ENCODE measurements around the gene C18orf54.
"Not testable (repeated sequence)": the region's sequence is repeated elsewhere in the genome, so short reads cannot be mapped to it uniquely, and the experiment has no call there.

C18orf54 gene

DNA sequence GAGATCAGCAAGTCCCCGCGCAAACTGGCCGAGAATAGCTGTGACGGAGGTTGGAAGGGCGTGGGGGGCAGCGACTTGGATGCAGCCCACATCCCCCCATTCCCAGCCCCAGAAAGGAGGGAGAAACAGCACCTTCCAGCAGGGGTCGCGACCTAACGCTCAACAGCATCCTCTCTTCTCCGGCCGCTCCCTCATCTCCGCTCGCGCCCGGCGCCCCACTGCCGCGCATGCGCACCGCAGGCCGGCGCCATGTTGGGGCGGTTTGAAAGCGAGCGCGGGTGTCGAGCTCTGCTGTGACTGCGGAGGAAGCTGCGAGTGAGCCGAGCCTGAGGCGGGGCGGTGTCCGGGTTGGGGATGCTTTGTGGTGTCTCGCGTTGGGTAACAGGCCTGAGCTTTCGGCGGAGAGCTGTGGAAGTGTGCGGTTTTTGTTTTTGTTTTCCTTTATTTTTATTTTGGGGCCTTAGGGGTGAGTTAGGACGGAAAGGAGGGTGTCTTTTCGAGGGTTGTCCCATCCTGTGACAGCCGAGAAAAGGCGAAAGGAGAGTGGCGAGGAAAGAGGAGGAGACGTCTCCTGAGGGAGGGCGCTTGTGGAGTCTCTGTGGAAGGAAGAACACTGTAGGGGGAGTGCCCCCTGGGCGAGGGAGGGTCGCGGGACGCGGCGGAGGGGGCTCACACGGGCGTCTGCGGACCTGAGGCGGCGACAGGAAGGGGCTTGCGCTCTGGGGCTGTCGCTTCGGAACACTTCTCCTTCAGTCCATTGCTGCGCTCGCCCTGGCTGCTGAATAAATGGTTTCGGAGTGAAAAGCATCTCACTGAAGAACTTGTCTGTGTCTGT lies at the start of gene C18orf54, which contains the start of gene STARD6:
Gene C18orf54 (plus strand): TSS at position 247 of the 835 bp plus-strand sequence. CDS start 2,667 bp downstream, outside the sequence.
Gene STARD6 (minus strand): TSS at position 199 of the 835 bp plus-strand sequence. CDS start 3,285 bp downstream, outside the sequence.
- peak; percentile 59 for DNase-seq

DNA sequence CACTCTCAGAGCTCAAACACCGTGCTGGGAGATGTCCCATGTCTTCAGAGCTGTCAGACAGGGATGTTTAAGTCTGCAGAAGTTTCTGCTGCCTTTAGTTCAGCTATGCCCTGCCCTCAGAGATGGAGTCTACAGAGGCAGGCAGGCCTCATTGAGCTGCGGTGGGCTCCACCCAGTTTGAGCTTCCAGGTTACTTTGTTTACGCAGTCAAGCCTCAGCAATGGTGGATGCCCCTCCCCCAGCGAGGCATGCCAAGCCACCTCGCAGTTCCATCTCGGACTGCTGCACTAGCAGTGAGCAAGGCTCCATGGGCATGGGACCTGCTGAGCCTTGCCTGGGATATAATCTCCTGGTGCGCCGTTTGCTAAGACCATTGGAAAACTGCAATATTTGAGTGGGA lies 48.1 kb upstream of the C18orf54 start:
- not testable (repeated sequence) for DNase-seq

DNA sequence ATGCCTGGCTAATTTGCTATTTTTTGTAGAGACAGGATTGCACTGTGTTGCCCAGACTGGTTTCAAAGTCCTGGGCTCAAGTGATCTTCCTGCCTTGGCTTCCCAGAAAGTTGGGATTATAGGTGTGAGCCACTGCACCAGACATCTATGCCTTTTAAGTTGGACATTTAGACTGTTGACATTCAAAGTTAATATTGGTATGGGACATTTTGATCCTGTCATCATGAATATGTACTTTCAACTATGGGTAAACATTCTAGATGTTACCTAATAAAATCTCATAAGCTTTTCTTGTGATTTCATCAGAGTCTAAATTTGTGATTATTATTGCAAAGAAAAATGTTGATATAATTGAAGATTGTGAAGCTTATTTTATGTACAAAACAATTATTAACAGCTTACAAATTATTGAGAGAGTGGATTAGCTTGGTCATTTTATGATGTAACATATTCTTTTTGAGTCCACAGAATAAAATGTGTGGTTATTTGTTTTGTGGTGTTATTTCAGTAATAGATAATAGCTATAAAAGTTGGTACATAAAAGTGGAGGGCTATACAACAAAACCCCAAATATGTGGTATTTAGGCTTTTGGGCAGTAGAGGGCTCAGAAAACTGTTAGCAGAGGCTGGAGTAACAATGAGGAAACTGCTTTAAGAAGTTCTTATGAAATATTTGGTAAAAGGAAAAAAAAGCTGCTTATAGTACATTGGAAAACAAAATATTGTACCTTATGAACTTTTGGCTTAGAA lies 41.5 kb upstream of the C18orf54 start:
- DNase-seq, result no peak

DNA sequence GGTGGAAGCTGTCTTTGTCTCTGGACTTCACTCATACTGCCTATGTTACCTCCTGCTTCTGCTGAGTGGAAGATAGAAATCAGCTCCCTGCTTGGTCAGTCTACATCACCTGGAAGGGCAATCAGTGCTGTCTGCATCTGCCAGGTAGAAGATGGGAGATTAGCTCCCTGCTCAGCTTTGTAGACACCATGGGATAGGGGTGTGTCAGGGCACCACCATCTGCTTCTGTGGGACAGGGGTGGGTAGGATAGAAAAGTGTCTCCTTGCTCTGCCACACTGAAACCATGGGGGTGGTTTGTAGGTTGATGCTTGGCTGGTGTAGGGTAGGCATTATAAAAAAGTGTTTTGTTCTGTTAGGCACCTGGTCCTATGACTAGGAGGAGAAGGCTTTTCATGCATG lies 34.1 kb upstream of the C18orf54 start:
- no peak for DNase-seq

DNA sequence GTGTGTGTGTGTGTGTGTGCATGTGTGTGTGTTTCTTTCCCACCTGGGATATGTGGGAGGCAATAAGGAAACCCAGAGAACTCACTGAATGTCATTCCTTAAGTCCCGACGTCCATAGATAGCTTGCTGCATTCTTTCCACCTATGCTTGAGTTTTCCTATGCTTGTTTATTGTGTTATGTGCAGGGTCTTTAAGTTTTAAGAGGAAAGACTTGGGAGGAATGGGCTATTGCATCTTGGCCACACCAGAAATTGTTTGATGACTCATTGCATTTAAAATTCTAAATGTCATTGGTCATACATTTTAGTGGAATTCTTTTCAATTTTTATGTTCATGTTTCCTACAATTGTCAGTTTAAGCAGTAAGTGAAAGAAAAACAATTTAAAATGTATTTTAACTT lies 33.7 kb upstream of the C18orf54 start:
- DNase-seq, result no peak

DNA sequence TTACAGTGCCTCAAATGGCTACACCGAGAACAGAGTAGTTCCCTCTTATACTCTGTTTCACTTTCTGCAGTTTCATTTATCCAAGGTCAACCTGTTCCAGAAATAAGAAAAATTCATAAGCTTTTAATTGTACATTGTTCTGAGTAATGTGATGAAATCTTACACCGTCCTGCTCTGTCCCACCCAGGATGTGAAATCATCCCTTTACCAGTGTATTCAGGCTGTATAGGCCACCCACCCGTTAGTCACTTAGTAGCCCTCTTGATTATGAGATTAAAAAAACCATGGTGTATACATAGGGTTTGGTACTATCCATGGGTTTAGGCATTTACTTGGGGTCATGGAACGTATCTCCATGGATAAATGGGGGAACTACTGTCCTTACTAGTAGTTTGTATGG lies 29.9 kb upstream of the C18orf54 start:
- no peak for DNase-seq

DNA sequence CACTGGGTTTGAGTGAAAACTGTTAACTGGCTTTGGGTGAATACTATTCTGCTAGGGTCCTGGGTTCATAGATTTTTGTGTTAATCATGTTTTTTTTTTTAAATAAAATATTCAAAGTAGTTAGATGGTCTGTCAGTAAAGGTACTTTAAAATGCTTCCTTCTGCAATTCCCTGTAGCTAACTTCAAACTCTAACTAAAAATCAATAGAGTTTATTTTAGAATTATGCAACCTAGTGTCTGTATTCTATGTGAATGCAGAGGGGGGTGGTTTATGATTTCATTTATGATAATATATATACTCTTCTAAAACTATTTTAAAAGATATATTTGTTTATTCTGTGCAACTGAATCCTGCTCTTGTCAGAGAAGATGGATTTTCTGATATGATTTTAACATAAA lies 27.9 kb upstream of the C18orf54 start:
- DNase-seq, result no peak

DNA sequence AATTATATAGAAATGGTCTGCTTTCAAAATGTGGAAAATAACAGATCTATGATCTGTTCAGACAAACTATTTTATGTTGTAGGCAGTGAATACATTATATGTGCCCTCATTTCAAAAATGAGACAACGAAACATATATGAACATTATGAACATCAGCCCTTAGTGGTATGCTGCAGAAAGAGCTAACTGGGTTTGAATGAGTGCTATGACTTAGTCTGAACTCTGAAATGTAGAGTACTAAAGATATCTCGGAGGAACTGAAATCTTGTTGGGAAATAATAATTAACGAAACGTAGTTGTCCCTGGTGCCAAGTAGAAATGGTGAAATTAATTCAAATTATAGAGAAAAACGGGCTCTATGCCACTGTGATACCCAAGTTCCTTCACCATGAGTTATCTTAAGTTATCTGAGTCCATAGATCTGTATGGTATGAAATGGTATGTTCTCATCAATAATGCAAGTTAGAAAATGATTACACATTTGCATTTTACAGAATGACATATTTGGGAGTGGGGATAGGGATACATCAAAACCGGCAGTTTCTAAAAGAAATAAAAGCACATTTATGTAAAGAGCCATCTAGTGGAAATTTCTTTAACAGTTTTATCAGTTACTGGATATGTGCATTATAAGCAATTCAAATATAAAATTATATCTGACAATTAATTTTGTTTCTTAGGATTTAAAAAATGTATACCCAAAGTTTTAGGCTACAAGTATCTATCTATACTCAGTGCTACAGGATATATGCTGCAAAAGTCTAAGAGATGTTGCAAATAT lies 26.7 kb upstream of the C18orf54 start:
- no peak for DNase-seq

DNA sequence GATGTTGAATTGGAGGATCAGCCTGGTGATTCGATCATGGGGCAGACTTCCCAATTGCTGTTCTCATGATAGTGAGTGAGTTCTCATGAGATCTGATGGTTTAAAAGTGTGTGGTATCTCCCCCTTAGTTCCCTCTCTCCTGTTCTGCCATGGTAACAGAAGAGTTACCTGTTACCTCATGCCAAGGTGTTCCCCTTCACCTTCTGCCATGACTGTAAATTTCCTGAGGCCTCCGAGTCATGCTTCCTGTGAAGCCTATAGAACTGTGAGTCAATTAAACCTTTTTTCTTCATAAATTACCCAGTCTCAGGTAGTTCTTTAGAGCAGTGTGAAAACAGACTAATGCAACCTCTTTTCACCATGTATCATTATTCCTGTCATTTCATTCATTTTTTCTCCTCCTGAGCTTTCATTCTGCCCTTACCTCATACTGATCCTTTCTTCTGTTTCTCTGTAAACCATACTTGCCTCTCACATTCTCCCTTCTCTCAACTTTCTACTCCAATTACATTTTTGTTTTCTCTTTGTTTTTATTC lies 22.0 kb upstream of the C18orf54 start:
- no peak for DNase-seq

DNA sequence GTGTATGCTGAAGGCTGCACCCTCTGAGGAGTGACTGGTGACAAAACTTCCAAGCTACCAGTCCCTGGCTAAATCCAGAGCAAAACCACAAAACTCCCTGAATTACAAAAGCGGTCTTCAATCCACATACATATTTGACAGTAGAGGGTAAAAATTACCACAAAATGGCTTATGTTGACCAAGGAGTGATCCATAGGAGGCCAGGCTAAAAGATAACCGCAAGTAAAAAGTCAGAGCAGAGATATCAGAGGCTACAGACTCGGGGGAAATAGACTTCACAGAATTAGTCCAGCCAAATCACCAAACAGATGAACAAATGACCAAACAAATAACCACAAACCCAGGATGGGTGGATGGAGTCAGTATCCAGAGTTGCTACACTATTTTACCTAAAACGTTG lies 19.5 kb upstream of the C18orf54 start:
- DNase-seq, result no peak

DNA sequence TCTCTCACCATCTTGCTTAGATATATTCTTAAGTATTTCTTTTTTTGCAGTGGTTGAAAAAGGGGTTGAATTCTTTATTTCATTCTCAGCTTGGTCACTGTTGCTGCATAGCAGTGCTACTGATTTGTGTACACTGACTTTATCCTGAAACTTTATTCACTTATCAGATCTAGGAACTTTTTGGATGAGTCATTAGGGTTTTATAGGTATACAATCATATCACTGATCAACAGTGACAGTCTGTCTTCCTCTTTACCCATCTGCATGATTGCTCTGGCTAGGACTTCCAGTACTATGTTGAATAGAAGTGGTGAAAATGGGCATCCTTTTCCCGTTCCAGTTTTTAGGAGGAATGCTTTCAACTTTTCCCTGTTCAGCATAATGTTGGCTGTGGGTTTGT lies 6.5 kb upstream of the C18orf54 start:
- no peak for DNase-seq

DNA sequence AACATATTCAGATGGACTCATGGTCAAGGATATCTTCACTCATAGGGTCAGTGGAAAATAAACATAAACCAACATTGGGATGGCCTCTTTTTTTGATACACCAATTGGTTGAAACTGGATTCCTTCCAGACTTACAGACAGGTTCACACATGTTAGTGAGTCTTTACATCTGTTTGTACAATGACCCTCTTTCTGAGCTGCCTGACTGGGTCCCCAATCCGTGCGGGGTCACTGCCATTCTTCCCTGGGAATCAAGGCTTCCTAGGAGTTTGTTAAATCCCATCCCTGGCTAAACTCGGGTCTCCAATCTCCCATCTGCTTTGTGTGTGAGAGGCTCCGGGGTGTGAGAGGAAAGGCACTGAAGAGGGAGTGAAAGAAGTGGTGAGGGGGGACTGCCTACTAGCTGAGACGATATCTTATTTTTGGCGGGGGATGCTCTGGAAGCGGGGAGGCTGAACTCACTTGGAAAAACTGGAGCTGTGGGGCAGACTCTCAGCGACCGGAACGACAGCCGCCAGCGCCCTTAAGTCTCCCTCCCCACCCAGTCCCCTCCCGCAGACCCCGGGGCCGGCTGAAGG lies 535 bp upstream of the C18orf54 start:
- peak; percentile 16 for DNase-seq

DNA sequence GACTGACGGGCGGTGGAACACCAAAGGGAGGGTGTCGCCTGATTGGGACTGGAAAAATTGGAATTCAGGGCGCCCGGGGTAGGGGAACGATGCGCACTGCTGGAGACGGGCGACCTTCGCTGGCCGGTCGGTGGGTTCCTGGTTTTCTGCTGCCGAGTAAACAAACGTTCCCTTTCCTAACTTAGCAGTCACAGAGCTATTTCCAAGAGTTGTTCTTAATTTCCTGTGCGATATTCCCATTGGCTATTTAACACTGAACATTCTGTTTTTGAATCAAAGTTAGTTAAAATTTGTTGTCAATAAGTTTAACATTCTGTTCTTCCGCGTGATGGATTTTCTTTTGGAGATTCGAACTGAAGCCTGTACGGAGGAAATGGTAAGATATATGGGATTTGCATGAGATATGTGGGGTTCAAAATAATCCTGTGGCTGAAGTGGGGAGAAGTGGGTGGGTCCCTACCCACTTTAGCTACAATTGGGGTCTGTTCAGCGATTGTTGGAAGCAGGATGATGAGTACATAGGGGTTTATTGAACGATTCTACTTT lies 862 bp downstream of the C18orf54 start:
- no peak for DNase-seq

DNA sequence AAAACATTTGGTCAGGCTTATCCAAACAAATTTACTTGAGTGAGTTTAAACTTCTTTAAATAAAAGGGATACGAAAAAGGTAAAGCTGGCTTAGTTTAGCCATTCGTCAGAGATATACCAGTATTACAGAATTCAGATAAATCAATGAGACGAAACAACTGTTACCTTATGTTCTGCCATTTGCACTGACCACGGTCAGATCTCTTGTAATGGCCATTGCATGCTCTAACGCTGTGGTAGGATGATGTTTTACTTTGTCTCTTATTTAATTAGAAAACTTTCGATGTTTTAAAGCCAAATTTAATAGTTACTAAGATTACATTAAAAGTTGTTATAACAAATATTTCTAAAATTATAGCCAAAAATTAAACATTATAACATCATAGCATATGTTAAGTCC lies 1.5 kb downstream of the C18orf54 start:
- DNase-seq, result no peak

DNA sequence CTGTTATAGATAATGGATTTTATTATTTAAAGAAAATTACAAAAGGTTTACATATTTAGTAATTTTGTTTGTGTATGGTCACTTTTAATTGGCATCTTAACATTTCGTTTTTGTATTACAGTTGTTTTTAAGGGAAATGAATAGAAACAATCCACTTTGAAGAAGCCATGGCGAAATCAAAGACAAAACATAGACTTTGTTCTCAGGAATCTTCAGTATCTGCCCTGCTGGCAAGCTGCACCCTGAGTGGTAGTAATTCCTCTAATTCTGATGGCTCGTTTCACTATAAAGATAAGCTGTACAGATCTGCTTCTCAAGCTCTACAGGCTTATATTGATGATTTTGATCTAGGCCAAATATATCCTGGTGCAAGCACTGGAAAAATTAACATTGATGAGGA lies 2.7 kb downstream of the C18orf54 start:
- DNase-seq, result no peak

DNA sequence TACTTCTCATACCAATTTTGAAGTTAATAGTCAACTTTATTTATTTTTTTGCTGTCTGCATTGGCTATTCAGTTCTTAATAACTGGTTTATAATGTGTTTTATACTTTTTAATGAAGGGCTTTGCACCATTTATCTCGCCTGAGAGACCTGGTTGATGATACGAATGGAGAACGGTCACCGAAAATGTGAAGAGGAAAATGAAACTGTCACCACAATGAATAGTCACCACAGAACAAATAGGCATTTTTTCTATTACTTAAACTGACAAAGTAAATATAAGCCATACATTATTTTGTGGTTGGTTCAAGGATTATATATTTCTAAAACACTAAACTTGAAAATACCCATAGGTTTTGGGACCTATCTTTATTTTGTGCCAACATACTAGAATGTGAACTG lies 20.4 kb downstream of the C18orf54 start:
- no peak for DNase-seq

DNA sequence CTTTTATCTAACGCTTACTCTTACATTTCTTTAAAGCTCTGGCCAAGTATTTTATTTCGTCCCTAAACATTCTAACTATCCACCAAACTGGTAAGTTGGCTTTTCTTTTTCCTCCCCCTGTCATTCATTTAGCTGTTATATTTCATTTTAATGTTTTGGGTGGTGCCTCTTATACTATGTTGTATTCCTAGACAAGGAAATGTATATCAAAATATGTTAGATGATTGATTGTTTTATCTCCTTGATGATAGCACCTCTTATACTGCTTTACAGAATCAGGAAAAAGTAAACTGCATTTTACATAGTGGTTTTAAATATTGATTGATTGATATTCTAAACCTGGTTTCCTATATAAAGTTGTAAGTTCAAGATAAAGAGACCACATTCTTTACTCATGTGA lies 23.9 kb downstream of the C18orf54 start:
- no peak for DNase-seq

DNA sequence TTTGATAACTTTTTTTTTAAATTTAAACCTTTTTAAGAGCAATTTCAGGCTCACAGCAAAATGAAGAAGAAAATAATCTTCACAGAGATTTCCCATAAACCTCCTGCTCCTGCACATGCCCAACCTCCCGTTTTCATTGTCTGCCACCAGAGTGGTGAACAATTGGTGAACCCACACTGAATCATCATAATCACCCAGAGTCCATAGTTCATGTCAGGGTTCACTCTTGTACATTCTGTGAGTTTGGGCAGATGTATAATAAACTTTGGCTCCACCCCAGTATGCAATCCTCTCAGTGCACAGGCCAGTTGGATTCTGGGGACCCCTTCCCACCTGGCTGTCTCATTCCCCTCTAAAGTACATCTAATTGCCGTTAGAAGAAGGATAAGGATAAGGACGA lies 24.4 kb downstream of the C18orf54 start:
- DNase-seq, result no peak

DNA sequence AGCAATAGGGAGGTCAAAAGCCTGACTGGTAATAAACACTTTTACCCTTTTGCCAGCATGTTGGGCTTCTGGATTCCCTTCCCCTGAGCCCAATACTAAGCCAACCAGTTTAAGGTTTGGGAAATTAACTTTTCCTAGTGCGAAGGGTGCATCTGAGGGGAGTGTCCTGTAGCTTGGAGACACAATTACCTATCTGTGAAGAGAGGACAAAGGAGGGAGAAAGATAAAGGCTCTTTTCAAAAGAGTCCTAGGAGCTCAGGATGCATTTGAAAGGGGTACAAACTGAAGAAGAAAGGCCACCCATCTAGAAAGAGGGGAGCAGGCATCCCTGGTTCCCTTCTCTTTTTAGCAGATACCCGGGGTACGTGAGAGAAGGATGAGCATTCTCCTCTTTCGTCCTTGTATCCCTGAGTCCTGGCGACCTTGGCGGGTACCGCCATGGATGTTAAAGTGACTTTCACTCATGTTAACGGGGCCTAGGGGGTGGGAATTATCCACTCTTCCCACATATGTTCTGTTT lies 25.1 kb downstream of the C18orf54 start:
- no peak for DNase-seq

DNA sequence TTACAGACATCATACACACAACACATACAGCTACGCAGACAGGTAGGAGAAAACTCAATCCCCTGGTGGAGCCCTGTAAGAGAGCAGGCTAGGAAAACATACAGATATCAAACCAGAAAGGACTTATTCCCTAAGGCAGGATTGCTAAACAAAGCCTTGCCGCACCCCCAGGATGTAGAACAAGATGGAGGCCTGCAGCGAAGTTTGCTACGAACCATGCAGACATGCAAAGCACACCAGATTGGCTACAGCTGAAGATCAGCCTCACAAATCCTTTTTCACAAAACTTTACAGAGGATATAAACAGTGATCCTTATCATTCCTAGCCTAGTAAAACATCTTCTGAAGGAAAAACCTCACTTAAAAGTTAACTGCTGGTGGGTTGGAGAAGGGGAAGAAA lies 28.3 kb downstream of the C18orf54 start:
- no peak for DNase-seq

DNA sequence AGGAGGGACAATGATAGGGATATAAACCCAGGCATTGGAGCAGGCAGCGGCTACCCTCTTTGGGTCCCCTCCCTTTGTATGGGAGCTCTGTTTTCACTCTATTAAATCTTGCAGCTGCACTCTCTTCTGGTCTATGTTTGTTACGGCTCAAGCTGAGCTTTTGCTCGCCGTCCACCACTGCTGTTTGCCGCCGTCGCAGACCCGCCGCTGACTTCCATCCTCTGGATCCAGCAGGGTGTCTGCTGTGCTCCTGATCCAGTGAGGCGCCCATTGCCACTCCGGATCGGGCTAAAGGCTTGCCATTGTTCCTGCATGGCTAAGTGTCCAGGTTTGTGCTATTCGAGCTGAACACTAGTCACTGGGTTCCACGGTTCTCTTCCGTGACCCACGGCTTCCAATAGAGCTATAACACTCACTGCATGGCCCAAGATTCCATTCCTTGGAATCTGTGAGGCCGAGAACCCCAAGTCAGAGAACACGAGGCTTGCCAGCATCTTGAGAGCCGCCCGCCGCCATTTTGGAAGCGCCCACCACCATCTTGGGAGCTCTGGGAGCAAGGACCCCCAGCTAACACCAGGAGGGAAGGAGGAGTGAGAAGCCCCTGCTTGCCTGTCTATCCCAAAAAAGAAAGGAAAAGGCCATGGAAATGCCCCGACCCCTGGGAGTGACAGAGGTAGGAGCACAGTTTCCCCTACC lies 29.2 kb downstream of the C18orf54 start:
- not testable (repeated sequence) for DNase-seq
